Mesothelial cell of epicardium (in vitro differentiated cells): ENCODE measurements around the gene AXL. TPM values are rescaled to one million over a fixed set of nuclear protein-coding genes. Genes with fewer than 3 reads are reported as not detected.

ENCODE experiments used
- DNase-seq, 2 experiments: peaks; one replicate each; pipeline ENCODE4 v3.0.0; 2021; ENCODE audit warnings: low spot score in 2 of 2; ENCODE audit not compliant: unreplicated experiment in 2 of 2
- H3K27ac Mint-ChIP-seq: 2 replicates; pipeline ENCODE4 v1.8.0; 2021; ENCODE audit warnings: mixed read lengths
- H3K27me3 Mint-ChIP-seq: 2 replicates; pipeline ENCODE4 v1.8.0; 2021; ENCODE audit warnings: low read depth, mixed read lengths
- H3K36me3 Mint-ChIP-seq: 2 replicates; pipeline ENCODE4 v1.8.0; 2021; ENCODE audit warnings: mixed read lengths
- H3K4me1 Mint-ChIP-seq: 2 replicates; pipeline ENCODE4 v1.8.0; 2021; ENCODE audit warnings: mixed read lengths
- H3K4me3 Mint-ChIP-seq: 2 replicates; pipeline ENCODE4 v1.8.0; 2021; ENCODE audit warnings: mild to moderate bottlenecking, moderate library complexity, mixed read lengths
- H3K9me3 Mint-ChIP-seq: 2 replicates; pipeline ENCODE4 v1.8.0; 2021; ENCODE audit warnings: mixed read lengths
- total RNA-seq: library from RNA; stranded (reverse); gene quantifications from 3 replicates; pipeline ENCODE4 v1.2.1, GENCODE V29; 2021
- TF ChIP-seq, protein P1 (sequence below): fragments of 200-600 bp; sonication (generic); IDR thresholded peaks from one replicate; pipeline ENCODE4 v1.5.0; 2021; ENCODE audit warnings: antibody characterized with exemption; ENCODE audit not compliant: unreplicated experiment

Gene AXL
- total RNA-seq, 1 donor from 2014 or later: 60.0 TPM

DNA sequence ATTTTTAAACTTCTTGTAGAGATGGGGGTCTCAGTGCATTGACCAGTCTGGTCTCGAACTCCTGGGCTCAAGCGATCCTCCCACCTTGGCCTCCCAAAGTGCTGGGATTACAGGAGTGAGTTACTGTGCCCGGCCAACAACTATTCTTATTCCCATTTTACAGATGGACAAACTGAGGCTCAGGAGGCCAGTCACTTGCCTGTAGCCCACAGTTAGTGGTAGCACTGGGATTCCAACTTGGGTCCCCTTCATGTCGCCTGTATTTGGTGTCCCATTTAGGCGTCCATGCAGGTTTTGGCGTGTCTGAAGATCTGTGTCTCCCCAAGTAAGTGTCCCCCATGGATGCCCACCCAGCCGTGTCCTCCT, 791 bp upstream of the AXL start:
- Mint-ChIP-seq H3K4me1 (peaks cover 40% of the 10 kb centered on the region), H3K4me3 (peak overlapping the region; percentile 85), H3K36me3 (peaks cover 5% of the 10 kb centered on the region), H3K9me3 (no peaks in the 10 kb centered on the region), H3K27me3 (no peaks in the 10 kb centered on the region), H3K27ac (peak overlapping the region; percentile 99)
- TF ChIP-seq, protein P1, sequence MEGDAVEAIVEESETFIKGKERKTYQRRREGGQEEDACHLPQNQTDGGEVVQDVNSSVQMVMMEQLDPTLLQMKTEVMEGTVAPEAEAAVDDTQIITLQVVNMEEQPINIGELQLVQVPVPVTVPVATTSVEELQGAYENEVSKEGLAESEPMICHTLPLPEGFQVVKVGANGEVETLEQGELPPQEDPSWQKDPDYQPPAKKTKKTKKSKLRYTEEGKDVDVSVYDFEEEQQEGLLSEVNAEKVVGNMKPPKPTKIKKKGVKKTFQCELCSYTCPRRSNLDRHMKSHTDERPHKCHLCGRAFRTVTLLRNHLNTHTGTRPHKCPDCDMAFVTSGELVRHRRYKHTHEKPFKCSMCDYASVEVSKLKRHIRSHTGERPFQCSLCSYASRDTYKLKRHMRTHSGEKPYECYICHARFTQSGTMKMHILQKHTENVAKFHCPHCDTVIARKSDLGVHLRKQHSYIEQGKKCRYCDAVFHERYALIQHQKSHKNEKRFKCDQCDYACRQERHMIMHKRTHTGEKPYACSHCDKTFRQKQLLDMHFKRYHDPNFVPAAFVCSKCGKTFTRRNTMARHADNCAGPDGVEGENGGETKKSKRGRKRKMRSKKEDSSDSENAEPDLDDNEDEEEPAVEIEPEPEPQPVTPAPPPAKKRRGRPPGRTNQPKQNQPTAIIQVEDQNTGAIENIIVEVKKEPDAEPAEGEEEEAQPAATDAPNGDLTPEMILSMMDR: no peak
- DNase-seq: no peak

DNA sequence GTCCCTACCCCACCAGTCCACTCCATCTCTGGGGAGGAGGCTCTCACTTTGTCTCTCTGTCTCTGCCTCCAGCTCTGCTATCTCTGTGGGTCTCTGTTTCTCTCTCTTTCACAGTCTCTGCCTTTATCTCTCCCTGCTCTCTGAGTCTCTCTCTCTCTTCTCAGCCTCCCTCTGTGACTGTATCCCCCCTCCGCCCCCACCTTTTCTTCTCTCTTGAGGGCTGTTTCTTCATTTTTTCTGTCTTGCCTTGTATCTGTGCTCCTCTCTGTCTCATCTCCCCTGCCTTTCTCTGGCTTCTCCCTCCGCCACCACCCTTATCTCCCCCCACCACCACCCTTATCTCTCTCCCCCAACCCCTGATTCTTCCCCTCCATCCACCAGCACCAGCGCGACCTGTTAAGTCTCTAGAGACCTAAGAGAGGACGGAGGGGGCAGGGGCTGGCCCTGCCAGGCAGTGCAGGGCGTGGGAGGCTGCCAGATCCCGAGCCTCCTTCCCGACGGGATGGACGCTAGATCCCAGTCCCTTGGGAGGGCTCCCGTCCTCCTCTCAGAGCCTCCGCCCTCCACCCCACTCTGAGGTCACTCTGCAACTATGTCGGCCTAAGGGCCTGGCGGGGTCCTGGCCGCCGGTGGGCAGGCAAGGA, 1.0 kb downstream of the AXL start:
- Mint-ChIP-seq H3K9me3 (no peaks in the 10 kb centered on the region), H3K27ac (peak overlapping the region; percentile 90), H3K36me3 (peaks cover 5% of the 10 kb centered on the region), H3K4me3 (peak overlapping the region; percentile 85), H3K27me3 (no peaks in the 10 kb centered on the region), H3K4me1 (peaks cover 51% of the 10 kb centered on the region)
- TF ChIP-seq, protein P1: no peak
- DNase-seq: no peak

DNA sequence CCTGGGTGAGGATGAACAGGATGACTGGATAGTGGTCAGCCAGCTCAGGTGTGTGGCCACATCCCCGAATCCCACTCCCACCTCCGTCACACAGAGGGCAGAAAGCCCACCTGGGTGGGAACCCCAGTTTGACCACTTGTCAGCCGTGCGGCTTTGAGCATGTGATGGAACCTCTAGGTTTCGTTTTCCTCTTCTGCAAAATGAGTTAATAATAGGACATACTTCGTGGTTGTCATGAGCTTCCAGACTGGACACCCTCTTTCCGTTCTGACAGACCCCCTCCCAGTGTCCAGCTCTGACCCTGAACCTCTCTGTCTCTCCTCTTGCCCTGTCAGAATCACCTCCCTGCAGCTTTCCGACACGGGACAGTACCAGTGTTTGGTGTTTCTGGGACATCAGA, 1.8 kb downstream of the AXL start:
- peaks cover 5% of the 10 kb centered on the region for H3K36me3 Mint-ChIP-seq
- TF ChIP-seq, protein P1: no peak
- no peaks in the 10 kb centered on the region for H3K9me3 Mint-ChIP-seq
- H3K27me3 Mint-ChIP-seq: no peaks in the 10 kb centered on the region
- peak overlapping the region; percentile 85 for H3K4me3 Mint-ChIP-seq
- DNase-seq: no peak
- H3K27ac Mint-ChIP-seq: no peak overlapping the region
- H3K4me1 Mint-ChIP-seq: peaks cover 57% of the 10 kb centered on the region

DNA sequence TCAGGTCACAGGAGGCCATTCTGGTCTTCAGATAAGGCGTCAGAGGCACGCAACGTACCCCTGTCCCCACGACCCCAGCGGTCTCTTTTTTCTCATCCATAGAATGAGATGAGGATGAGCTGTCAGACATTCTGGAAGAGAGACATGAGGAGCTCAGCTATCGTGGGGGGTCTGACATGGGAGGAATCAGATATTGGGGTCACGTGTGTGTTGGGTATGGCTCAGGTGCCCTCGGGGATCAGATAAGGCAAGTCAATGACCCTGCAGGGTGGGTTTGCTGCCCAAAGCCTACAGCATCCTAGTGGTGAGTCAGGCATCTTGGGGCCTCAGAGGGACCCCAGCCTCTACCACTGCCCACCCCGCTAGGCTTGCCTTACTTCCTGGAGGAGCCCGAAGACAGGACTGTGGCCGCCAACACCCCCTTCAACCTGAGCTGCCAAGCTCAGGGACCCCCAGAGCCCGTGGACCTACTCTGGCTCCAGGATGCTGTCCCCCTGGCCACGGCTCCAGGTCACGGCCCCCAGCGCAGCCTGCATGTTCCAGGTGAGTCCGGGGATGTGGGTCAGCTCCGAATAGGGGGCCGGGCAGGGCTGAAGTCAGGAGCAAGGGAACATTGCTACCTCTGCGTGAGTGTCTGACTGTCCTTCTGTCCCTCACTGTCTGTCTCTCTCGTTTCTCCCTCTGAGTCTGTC, 2.6 kb downstream of the AXL start:
- Mint-ChIP-seq H3K4me1 (peaks cover 58% of the 10 kb centered on the region), H3K9me3 (no peaks in the 10 kb centered on the region), H3K36me3 (peaks cover 5% of the 10 kb centered on the region), H3K27me3 (no peaks in the 10 kb centered on the region), H3K4me3 (peak overlapping the region; percentile 85), H3K27ac (peak overlapping the region; percentile 18)
- TF ChIP-seq, protein P1: no peak
- DNase-seq: no peak

DNA sequence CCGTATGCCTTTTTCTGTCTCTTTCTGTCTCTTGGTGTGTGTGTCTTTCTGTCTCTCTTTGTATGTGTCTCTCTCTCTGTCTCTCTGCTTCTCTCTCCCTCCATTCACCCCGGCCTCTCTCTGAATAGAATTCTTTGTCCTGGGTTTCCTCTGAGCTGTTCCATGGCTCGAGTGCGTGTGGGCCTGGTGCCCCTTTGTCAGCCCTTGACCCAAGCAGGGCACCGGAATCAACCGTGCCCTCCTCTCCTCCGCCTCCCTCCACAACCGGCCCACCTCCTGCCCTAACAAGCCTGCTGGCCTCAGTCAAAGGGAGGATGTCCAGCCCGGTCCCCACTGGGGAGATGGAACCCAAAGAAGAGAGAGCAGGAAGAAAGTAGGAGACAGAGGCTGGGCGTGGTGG, 3.2 kb downstream of the AXL start:
- H3K4me3 Mint-ChIP-seq: peak overlapping the region; percentile 24

More for the DNA sequence above, 3.2 kb downstream of the AXL start:
- Mint-ChIP-seq H3K4me1 (peaks cover 58% of the 10 kb centered on the region), H3K27me3 (no peaks in the 10 kb centered on the region), H3K36me3 (peaks cover 5% of the 10 kb centered on the region), H3K9me3 (no peaks in the 10 kb centered on the region), H3K27ac (peak overlapping the region; percentile 18)
- DNase-seq: no peak
- TF ChIP-seq, protein P1: no peak
